Activated T-cell treated with anti-CD3 and anti-CD28 coated beads for 48 hours (primary cell): ENCODE results near the gene DDX51.

ENCODE experiments used
- DNase-seq: peaks from one replicate; pipeline ENCODE4 v3.0.0-alpha.2; 2020; ENCODE audit warnings: low read depth

DDX51 gene, protein sequence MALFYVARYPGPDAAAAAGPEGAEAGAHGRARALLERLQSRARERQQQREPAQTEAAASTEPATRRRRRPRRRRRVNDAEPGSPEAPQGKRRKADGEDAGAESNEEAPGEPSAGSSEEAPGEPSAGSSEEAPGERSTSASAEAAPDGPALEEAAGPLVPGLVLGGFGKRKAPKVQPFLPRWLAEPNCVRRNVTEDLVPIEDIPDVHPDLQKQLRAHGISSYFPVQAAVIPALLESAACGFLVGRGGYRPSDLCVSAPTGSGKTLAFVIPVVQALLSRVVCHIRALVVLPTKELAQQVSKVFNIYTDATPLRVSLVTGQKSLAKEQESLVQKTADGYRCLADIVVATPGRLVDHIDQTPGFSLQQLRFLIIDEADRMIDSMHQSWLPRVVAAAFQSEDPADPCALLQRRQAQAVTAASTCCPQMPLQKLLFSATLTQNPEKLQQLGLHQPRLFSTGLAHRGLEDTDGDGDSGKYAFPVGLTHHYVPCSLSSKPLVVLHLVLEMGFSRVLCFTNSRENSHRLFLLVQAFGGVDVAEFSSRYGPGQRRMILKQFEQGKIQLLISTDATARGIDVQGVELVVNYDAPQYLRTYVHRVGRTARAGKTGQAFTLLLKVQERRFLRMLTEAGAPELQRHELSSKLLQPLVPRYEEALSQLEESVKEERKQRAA

DNA sequence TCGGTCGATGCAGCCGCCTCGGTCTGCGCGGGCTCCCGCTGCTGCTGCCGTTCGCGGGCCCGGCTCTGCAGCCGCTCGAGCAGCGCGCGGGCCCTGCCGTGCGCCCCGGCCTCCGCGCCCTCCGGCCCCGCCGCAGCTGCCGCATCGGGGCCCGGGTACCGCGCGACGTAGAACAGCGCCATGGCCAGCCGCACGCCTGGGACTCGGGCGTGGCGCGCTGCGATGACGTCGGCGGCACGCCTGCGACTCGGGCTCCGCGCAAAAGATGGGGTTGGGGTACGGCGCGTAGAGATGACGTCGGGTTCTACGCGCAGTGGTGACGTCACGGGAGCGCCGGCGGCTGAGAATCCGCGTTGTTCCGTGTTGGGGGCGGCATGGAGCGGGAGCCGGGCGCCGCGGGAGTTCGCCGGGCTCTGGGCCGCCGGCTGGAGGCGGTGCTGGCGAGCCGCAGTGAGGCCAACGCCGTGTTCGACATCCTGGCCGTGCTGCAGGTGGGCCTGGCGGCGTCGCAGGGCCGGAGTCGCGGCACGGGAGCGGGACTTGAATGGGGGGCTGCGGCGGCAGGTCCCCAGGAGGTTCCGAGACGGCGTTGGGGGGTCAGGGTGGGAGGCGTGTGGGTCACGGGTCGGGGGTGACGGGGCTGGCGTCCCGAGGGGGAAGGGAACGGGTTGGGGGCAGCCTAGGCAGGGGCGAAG is at the start of gene DDX51, which contains the start of gene NOC4L:
Gene DDX51 (minus strand): TSS at position 205 of the 695 bp plus-strand sequence. CDS start 23 bp downstream, at position 182.
Gene NOC4L (plus strand): TSS at position 343 of the 695 bp plus-strand sequence. CDS start 32 bp downstream, at position 375.
- peak; percentile 96 for DNase-seq

DNA sequence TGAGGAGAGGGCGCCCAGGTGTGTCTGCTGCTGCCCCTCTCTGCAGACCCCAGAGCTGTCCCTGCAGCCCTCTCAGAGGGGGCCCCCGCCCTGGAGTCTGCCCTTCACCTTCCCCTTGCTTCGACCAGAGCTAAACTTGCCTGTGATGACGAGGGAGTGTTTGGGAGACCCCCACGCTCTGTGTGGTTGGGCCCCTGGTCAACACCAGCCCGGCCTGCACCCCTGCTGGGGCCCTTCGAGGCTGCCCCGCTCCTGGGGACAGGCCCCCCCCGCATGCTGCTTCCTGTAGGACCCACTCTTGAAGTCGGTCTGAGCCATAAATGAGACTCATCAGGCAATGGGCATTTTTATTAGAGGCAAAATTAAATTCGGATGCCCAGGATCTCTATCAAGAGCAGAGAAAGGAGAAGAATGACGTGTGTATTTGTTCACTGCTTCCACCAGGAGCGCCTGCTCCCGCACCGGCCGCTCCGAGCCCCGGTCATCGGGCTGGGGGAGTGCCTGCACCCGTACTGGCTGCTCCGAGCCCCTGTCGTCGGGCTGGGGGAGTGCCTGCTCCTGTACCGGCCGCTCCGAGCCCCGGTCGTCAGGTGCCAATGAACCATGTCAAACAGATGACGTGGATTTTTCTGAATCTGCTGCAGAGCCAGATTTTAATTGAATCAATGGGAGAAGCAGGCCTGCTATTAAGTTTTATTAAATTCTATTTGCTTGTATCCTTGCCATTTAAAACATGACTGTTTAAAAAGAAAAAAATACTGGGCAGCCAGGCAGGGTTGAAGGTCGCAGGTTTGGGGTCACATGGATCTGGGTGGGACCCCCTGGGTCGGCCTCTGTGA is 47.8 kb upstream of the DDX51 start:
- DNase-seq, result no peak

DNA sequence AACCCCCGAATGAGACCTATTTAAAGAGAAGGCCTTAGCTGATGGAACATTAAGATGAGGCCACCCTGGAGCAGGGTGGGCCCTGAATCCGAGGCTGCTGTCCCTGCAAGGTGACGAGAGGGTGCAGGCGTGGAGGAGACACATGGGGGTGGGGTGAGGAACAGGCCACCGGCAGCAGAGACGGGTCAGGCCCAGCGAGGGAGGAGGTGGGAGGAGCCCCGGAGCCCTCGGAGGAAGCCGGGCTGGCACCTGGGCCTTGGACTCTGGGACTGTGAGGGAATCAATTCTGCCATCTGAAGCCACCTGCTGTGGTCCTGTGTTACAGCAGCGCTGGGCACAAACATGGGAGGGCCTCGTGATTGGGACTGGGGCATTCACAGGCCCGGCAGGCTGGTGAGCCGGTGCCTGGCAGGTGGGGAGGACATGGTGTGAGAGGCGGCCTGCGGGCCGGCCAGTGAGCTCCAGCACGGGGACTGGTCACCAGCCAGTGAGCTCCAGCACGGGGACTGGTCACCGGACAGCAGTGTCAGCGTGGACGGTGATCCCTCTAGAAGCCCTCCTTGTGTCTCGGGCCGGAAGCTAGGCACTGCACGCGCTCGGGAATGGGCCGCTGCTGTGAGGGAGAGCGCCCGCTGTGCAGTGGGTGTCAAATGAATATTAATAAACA is 46.8 kb upstream of the DDX51 start:
- no peak for DNase-seq

DNA sequence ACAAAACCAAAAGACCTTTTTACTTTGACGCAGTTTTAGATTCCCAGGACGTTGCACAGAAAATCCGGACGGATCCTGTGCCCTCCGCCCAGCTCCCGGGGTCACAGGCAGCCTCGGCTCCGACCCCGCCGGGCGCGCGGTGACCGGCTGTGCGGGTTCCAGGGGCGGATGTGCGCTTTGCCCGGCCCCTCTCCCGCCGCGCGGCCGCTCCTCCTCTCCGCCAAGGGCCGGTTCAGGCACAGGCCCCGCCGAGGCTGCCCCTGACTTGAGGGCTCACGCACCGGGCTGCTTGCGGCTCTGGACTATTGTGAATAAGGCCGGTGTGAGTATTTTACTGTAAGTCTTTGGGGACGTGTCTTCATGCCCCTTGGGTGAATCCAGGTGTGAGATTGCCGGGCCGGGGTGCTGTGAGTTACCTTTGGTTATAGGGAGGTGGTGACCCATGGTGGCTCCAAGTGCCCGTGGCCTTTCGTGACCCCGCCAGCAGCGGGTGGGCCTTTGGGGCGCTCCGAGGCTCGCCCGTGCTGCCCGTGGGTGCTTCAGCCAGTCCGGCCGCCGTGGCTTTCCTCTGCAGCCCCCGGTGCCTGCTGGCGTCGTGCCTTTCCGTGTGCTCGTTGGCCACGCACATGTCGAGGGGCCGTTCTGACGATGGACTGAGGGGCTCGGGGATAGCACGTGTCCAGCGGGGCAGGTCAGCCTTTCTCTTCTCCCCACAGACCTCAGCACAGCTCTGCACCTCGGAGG is 46.1 kb upstream of the DDX51 start:
- DNase-seq, result no peak

DNA sequence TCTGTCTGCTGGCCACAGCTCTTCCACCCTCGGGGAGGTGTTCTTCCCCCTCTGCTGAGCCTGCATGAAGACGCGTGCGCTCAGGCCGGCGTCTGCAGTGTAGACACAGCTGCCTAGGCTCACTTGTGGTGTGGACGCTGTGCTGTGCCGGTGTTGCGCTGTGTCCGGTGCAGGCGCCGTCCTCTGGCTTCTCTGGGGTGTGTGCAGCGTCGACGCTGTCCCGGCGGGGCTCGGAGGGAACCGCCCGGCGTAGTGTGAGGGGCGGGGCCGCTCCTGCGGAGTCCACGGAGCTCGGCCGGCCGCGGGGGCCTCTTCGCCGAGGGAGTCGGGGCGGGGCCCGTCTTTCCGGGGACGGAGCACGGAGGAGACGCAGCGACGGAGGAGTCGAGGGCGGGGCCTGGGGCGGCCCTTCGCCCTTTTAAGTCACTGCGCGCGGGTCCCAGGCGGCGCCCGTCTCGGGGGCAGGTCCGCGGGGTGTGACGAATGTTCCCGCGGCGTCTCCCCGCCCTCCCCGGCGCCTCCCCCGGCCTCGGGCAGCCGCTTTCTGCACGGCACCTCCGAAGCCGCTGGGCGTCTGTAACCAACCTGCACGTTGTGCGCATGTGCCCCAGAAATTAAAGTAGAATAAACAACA is 45.4 kb upstream of the DDX51 start:
- DNase-seq, result peak; percentile 94

DNA sequence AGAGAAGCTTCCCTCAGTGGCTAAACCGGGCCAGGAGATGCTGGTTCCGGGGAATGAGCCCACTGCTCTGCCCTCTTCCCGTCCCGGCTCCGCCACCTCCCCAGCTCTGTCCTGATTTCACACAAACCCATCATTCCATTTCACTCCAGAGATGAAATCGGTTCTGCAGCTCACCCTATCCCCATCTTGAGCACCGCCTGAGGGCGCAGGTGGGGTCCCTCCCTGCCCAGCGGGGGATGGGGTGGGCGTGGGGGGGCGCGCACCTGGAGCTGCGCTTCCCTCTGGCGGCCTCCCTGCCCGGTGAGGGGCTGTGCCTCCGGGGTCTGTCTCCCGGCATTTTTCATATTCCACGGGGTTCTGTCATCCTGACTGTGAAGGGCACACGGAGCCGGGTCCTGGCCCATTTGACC is 44.8 kb upstream of the DDX51 start:
- no peak for DNase-seq

DNA sequence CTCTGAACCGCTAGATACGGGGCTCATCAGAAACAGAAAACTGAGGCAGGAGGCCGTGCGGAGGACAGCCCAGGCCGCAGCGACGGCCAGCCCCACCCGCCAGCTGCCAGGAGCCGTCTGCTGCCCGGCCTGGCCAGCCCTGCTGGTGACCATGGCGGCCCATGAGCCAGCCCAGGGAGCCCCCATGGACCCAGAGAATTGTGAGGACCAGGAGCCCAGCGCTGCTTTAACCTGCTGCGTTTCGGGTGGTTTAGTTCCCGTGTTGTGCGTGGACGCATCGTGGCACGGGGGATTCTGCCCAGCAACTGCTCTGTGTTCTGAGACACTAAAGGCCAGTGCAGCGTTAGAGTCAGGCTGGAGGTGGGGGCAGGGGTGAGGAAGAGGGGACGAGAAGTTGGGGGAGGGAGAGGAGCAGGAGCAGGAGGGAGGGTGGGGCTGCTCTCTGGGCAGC is 44.4 kb upstream of the DDX51 start:
- DNase-seq, result no peak

DNA sequence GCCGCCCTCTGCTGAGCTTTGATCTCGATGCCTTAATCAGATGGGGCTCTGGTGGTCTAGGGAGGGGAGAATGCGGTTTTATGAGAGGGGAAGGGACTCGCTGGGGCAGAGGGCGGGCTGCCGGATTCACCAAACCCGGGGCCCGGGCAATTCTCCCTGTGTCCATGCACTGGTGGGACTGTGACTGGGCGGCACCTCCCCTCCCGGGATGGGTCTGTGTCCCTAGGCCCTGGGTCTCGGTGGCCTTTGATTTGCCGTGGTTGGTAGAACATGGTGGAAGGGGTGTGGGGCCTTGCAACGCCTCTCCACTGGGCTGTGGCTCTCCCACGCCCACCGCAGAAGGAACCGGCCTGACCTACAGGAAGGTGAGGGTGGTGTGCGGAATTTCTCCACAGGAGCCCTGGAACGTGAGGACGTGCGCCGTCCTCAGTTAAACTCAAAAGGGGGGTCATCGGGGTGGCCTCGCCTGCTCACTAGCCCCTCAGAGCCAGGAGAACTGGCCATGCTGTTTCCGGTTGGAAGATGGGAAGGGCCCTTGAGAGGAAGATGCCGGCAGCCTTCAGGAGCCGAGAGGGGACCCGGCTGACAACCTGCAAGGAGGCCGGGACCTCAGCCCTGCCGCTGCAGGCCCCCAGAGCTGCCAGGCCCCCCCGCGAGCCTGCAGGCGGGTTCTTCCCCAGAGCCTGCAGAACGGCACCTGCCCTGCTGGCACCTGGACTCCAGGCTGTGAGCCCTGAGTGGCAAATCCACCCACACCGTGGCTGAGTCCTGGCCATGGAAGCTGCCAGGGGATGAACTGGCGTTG is 43.7 kb upstream of the DDX51 start:
- no peak for DNase-seq

DNA sequence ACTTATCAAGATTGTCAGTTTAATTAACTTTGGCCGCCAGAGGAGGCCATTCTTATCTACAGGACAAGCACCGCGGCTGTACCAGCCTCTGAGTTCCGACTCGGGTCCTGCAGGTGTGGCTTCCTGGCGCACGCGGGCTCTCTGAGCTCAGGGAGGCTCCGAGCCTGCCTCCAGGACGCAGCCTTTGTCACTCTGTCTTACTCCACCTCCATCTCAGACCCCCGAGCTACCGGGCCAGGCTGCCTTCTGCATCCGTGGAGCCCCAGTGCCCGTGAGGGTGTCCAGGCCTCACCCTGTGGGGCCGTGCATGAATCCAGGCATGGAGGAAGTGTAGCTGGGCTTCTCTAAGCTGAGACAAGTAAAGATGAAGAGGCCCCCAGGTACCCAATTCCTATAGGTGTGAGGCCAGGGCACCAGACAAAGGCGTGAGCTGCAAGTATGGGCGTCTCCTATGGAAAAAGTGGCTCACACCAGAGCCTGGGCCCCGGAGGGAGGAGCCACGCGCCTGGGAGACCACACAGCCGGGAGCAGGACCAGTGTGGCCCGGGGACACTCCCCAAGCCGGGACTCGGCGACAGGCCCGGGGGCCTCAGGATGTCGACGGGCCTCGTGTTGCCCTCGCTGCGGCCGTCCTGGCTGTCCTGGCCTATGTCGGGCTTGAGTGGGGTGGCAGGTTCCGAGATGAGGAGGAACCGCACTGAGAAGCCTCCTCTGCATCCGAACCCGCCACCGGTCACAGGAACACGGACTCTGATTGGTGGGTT is 42.9 kb upstream of the DDX51 start:
- no peak for DNase-seq

DNA sequence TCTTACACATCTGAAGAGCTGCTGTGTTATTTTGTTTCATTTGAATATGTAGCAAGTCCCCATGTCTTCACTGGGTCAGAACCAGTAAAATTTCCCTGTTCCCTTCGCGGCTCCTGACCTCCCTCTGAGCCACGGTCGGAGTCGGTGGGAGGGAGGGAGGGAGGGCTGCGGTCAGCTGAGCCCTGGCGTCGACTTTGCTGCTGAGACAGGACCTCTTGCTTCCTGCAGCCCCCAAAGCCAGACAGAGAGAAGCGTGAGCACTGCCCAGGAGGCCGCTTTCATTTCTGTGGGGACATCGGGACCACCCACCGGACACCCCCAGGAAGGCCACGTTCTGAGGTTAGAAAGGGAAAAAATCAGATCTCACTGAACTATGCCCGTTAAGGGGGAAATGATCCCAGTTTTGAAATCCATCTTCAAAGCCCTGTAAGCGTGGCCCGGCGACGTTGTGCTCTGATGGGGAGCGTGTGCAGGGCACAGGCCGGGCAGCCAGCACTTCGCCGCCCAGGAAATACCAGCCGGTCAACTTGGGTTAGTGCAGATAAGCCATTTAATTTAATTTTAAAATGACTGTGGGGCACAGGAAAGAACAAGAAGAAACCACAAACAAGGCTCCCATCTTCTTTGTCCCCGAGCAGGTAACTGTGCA is 42.2 kb upstream of the DDX51 start:
- DNase-seq, result no peak

DNA sequence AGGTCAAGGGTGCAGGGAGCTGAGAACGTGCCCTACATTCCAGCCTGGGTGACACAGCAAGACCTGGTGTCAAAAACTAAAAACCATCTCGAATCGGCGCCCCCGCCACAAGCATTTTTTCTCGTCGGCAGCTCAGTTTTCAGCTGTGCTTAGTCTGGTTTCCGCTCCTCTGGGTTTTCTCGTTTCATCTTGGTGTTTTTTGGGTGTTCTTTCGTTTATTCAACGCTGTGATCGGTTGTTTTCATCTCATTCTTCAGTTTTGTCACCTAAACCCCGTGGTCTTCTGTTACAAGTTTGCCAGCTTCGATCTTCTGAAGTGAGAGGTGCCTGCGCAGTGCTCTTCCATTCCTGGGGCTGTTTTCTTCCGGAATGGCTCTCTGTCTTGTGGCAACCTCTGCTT is 41.6 kb upstream of the DDX51 start:
- DNase-seq, result no peak

DNA sequence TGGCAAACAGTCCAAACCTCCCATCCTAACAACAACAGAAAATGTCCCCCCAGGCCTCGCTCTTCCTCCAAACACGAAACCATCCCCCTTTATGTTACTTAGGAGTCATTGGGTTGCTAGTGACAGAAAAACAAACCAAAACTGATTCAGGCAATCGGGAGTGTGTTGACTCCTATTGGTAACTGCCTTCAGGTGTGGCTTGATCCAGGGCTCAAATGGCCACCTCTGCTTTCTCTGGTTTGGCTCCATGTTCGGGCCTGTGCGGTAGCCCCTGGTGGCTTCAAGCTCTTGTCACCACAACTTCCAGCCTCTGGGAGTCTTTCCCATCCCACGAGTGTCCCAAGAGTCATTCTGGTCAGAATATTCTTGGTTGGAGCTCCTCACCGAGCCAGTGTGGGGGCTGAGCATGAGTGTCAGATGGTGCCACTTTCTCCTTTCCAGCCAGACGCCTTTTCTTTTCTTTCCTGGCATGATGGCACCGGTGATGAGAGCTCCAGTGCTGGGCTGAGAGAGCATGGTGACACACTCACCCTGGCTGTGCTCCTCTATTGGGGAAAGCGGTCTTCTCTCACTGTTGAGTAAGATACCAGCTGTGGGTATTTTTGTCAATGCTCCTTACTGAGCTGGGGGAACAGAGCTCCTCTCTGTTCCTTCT is 38.7 kb upstream of the DDX51 start:
- DNase-seq, result no peak

DNA sequence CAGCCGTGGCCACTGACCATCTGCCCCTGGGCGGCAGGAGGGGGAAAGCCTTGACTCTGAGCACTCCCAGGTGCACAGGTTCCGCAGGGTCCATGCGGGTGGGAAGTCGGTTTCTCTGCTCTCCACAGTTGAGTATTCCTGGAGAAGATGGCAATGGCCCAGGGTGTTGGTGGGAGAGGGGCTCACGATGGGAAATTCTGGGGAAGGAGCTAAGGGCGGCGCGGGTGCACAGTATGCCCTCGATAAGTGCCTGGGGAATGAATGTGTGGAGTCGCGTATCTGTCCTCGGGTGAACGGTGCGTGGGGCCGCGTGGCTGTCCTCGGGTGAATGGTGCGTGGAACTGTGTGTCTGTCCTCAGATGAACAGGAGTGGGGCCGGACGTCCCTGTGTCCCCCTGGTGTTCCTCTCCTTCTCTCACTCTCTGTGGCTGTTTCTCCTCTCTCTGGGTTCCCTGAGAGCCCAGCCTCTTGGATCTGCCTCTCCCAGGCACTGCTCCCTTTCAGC is 38.1 kb upstream of the DDX51 start:
- no peak for DNase-seq

DNA sequence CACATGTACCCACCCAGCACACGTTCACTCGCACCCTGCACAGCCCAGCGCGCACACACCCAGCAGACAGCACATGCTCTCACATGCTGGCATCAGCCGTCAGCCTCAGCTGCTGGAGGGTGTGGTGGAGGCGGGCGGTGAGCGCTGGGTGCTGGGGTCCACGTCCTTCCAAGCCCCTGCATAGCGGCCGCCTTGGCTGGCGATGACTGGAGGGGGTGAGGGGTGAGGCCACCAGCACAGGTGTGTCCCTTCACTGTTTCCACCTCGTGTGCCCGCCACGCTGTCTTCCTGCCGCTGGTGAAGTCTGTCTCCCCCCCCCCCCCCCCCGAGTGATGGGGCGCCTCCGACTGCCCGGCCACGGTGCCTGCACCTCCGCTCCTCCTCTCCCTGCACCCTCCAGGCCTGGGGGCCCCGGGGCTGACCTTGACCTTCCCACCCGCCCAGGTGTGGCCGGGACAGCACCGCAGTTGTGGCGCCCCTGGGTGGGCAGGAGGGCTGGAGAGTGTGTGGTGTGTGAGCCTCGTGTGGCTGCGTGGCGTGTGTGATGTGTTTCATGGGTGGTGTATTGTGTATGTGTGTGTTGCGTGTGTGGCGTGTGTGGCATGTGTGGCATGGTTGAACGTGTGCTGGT is 37.6 kb upstream of the DDX51 start:
- no peak for DNase-seq

DNA sequence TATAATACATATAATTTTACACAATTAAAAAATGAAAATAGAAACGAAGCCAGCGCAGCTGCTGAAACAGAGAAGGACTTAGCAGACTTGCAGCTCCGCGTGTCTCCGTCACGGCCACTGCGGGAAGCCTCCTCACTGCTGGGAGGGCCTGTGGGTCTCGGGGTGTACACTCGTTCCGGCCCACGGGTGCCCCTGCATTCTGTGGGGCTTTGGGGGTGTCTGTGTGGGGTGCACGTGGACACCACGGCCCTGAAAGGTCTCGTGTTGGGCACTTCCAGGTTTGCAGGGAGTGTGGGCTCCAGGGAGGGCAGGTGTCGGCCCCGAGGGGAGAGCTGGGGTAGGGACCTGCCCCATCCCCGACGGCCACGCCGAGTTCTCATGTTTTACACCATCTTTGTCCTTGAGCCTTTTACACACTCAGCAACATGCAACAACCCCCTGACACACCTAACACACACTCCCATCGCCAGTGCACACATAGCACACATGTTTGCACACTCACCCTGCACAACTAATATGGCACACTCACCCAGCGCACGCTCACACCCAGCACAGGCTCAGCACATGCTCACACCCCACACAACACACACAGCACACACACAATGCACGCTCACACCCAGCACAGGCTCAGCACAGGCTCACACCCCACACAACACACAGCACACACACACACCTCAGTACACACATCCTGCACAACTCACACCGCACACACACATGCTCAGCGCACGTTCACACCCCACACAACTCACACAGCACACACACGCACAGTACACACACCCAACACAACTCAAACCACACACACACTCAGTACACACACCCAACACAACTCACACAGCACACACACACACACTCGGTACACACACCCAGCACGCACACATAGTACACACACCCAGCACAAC is 36.8 kb upstream of the DDX51 start:
- DNase-seq, result no peak
